OCI-M2 (cell line): ENCODE data around the gene HSPE1.
"Not testable (repeated sequence)": the region's sequence is repeated elsewhere in the genome, so short reads cannot be mapped to it uniquely, and the experiment has no call there.

ENCODE experiments used
- DNase-seq: peaks from one replicate; lab custom pipeline; 2025; ENCODE audit not compliant: unreplicated experiment; lab: John Stamatoyannopoulos, UW

Gene HSPE1

DNA sequence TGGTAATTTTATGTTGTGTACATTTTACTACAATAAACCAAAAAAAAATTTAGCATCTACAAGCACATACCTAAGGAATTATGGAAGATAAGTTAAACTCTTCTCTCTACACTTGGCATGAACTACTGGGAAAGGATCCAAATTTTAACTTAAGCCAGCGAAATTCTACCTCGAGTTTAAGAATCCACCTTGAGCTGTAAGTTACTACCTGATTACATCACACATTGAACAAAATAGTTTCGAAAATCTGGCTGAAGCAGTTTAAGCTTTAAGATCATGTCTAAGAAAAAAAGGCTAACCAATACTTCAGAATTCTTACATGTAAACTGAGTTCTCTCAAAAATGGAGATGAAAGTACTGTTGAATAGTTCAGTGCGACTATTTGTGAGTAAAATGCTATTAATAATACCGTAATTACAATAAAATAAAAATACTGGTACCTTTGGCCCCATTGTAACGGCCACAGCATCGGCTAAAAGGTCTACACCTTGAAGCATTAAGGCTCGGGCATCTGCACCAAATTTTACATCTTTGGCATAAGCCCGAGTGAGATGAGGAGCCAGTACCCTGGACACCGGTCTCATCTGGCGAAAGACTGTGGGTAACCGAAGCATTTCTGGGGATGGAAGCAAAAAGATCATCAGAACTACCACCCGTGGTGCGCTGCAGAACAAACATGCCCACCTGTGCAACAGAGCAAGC, 1.8 kb upstream of the HSPE1 start:
- DNase-seq: no peak

DNA sequence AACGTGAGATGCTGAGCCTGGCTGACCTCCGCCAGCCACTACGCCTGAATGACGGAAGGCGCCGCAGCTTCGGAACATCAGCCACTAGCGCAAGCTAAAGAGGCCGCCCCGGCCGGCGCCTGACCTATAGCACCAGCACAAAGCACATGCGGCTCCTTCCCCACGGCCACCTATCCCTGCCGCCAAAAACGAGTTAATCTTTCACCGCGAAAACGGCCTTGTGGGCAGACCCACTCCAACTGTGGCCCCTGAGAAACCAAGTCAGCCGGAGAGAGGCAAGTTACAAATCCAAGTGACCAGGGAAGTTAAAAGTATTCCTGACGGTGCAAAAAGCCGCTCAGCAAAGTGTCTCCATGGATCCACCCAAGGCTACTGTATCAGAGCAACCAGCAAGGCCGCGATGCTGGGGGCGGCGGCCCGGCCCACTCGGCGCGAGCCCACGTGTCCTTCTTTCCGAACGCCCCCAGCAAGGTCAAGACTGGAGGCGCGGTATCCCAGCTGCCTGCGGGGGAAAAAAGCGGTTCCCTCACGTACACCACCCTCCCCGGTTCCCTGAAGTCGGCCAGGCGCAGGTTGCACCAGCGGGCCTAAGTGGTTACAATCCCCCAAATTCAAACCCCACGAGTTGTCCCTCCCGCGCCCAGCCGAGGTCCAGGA, 1.1 kb upstream of the HSPE1 start:
- DNase-seq: no peak

DNA sequence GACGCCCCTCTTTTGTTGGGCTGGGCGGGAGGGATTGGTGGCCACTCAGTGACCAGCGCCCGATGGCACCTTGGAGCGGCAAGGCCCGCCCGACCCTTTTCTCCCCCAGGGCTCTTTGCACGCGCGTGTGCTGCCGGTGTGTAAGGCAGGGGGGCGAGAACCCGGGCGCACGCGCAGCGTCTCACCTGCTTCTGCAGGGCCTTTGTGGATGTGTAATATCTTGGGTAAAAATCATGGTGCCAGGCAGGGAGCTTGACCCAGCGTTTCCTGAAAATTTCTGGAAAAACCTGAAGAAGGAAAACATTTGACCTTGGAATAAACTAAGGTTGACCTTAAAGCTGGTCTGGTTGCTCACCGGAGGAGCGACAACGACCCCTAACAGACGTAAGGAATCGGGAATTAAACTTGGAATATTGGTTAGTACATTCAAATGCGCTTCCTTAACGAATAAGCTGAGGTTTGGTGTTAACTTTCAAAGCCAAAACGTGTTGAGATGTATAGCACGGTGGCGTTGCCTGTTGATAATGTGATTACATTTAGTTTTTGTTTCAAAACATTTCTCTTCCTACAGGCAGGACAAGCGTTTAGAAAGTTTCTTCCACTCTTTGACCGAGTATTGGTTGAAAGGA, 438 bp downstream of the HSPE1 start:
- no peak for DNase-seq

DNA sequence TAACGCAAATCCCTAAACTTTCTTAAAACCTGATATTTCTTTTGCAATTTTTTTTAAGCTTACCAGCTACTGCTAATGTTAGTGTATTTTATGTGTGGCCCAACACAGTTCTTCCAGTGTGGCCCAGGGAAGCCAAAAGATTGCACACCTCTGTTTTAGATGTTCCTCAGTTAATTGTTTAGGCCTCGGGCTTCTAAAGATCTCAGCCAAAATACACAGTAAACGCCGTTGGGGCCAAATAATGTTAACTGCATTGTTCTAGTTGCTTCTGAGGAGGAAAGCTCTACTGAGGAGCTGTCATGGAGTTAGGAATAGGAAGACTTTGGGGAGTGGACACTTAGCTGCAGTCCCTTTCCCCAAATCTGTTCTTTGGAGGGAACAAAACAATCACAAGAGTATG, 2.0 kb downstream of the HSPE1 start:
- no peak for DNase-seq

DNA sequence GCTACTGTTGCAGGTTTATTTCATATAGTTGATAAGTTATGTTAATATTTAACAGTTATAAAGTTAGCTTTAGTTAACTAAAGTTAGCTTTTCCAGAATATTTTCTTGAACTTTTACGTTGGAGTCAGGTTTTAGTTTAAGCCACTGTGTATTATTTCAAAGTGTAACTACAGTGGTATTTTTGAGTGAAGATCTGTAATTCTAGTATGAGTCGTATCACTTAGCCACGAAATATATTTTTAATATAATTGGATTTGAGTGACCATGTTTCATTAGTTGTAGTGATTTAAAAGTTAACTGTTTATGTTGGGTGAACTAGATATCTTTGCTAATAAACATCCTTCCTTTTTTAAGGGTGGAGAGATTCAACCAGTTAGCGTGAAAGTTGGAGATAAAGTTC, 2.5 kb downstream of the HSPE1 start:
- no peak for DNase-seq

DNA sequence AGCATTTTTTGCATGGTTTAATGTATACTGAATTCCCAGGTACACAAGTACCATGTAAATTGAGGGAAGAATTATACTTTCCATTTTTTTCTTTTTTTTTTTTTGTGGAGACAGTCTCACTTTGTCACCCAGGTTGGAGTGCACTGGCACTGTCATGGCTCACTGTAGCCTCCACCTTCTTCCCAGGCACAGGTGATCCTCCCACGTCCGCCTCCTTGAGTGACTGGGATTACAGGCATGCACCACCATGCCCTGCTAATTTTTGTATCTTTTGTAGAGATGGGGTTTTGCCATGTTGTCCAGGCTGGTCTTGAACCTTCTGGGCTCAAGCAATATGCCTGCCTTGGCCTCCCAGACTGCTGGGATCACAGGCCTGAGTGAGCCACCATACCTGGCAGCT, 3.8 kb downstream of the HSPE1 start:
- DNase-seq: no peak

DNA sequence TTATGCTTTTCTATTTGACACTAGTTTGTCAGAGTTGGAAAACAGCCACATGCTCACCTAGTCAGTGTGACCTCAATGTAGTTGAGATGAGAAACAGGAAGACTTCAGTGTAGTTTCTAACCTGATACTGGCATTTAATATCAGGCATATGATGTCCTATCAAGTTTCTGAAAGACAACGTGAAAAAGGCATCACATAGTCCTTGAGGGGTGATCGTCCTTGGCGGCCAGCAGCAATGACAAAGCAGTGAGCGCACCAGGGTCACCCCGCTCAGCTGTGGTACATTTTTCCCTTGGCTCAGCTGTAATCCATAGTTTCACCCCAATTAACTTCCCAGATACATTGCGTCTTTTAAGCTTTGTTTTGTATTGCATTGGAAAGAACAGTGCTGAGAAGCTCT, 4.3 kb downstream of the HSPE1 start:
- no peak for DNase-seq

DNA sequence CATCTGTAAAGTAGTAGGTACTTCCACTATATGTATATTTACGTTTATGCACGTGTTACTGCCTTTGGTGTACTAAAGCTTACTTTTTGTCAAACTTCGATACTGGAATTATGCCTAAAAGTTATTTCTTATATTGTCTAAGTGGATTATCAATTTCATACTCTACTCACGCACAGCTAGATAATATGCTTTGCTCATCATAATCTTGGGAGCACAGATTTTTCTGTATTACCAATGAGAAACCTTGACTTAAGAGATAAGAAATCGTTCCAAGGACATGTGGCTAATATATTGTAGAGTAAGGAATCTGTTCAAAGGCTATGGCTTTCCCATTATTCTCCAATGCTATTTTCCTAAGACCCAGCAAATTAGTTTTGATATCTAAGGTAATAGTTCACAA, 6.5 kb downstream of the HSPE1 start:
- DNase-seq: no peak

DNA sequence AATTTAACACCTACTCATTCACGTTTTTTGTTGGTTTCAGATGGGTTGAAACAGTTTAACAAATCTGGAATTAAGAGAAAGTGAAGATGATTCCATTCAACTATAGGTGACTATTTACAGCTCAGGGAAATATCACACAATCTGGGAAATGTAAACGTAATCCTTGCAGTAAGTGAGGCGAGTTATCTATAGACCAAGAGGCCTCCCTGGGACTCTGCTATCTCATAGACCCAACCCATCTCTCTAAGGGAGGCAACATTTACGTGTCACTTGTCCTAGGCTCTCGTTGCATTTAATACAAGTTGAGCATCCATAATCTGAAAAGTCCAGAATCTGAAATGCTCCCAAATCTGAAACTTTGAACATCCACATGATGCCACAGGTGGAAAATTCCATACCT, 13.7 kb downstream of the HSPE1 start:
- no peak for DNase-seq

DNA sequence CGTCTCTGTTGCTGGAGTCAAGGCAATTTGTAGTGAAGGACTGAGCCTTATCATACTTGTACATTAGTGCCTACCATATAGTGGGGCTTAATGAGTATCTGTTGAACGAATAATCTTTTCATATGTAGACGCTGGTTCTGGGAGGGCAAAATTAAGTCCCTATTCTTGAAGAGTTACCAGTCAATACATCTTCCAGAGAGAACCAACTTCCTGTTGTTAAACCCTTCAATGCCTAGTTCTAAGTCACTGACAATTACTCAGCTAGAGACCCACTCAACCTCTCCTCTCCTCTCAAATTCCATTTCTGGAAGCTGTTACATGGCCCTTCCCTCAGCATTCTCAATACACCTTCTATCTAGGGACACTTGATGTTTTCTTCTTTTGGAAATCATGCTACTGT, 14.6 kb downstream of the HSPE1 start:
- DNase-seq: no peak

DNA sequence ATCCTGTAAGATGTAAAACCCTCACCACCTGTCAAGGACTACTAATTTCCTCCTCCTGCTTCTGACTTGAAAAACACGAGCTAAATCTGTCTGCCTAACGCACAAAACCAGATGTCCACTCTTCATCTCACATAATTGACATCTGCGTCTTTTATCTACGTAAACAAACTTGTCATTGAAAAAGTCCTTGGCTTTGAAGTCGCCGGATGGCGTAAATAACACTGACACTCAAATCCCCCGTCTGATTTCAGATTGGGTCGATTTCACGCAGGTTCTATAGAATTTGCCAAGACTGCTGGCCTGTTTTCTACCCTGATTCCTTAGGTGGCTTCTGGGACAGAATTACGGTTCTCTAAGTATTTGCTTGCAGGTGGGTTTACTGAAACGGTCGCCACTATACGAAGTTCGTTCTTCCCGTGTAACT, 15.1 kb downstream of the HSPE1 start:
- DNase-seq: no peak

DNA sequence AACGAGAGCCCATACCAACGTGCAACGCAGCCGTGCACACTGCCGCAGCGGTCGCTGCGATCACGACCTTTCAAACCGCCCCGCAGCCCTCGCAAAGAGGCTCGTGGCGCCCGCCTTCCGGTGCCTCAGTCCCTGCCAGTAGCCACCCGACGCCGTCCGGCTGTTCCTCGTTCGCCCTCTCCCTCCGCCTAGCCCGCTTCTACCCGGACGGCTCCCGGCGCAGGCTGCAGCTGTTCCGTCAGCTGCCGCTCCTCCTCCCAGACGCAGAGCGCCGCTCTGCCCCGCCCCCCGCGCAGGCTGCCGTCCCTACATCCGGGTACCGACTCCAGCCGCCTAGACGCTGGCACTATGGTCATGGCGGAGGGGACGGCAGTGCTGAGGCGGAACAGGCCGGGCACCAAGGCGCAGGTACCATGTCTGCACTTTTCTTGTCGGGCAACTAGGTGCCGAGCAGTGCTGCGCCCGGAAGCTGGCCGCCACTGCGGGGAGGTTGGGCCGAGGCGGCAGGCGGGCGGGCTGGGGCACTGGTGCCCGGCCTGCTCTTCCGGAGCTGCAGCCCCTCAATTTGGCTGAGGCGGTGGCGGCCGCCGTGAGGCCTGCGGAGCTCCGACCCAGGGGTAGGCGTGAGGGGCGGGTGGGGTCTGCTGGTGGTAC, 15.7 kb downstream of the HSPE1 start, which contains the start of gene MOB4:
Gene MOB4 (plus strand): TSS at position 328 of the 654 bp plus-strand sequence. CDS start 21 bp downstream, at position 349.
- DNase-seq: peak; percentile 60

DNA sequence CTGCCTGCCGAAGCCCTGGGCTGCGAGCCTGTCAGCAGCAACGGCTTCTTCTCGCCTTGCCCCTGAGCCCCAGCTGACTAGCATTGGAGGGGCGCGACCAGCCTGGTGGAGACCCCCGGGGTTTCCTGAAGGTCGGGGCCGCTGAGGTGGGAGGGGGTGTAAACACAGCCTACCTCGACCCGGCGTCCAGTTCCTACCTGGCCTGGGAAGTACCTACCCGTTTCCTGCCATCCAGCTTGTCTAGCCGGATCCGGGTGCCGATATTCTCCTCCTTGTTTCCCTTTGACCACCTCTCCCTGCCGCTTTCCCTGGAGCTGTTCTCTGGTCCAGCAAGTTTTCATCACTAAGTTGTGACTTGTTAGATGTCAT, 16.2 kb downstream of the HSPE1 start:
- DNase-seq: no peak

DNA sequence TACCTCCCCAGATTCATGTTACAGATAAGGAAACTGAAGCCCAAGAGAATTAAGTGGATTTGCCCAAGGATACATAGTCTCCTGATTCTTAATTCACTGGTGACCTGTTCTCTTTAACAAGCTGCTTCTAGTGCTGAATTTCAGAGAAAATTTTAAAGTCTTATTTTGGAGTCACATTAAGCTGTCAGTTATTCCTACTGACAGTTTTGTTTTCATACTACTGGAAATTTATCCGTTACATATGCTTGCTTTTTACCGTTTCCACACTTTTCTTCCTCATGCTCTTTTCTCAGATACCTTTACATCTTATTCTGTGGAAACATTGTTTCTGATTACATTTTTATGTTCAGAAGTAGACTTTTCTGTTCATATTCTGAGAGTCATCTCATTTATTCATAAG, 17.0 kb downstream of the HSPE1 start:
- no peak for DNase-seq

DNA sequence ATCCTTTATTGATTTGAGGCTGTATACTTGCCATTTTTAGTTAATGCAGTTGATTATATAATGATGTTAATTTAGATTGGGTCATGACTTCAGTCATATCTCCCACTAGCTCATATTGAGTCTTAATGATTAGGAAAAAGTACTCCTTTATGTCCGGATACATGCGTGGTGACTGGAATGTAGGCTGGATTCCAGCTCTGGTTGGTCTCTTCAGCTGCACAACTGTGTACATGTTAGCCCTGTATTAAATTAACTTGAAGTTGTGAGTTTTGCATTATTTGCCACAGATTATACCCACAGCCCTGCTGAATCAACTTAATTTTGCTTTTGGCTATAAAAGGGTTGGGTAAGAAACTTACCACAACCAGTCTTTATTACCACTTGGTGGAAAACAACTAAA, 38.2 kb downstream of the HSPE1 start:
- no peak for DNase-seq

DNA sequence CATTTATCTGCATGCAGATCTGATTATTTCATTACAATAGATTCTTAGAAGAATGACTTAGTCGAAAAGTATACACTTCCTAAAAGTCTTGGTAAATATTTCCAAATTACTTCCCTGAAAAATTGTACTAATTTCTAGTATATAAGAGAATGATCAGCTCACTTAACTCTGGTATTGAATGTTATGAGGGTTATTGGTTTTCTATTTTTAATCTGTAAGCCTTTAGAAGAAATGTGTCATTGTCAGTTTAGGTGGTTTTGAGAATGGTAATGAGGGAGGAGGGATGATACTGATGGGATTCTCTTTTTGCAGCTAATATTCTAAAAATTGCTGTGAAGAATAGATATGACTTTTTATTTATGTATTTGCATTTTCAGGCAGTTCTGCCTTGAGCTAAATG, 39.6 kb downstream of the HSPE1 start:
- DNase-seq: no peak

DNA sequence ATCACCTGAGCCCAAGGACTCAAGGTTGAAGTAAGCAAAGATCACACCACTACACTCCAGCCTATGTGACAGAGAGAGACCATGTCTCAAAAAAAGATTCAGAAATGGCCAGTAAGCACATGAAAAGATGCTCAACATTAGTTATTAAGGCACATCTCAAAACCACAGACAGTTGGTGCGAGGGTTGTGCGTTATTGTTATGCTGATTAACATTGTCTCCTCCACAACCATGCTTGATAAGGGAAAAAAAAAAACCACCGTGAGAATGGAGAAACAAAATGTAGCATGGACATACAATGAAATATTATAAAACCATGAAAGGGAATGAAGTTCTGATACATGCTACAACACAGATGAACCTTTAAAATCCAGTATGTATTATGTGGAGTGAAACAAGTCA, 43.0 kb downstream of the HSPE1 start:
- DNase-seq: no peak

DNA sequence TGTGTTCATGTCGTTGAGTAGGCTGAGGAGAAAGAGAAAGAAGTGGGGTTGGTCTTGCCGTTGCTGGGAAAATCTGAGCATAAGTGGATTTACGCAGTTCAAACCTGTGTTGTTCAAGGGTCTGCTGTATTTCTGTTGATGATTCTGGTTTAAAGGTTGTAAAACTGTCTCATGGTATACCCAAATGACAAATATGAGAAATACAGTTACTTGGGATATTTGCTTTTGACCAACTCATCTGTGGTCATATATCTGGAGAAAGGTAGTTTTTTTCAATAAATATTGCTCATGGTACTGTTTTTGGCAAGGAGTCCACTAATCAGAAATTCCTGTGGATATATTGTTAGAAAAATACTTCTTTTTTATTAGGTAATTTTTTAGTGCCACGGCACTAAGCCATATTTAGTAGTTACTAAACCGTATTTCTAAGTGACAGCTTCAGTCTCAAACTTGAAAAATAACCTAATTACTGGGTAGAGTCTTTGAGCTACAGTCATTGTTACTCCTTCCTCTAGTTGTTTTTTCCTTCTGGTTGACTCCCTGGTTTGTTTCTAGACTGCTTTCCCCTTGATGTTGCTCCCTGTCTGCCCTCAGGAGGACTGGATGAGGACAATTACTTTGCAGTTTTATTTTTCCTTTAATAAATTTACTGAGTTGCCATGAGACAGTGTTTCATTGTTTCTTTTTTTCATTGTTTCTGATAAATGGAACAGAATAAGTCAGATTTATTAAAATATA, 47.2 kb downstream of the HSPE1 start:
- no peak for DNase-seq

DNA sequence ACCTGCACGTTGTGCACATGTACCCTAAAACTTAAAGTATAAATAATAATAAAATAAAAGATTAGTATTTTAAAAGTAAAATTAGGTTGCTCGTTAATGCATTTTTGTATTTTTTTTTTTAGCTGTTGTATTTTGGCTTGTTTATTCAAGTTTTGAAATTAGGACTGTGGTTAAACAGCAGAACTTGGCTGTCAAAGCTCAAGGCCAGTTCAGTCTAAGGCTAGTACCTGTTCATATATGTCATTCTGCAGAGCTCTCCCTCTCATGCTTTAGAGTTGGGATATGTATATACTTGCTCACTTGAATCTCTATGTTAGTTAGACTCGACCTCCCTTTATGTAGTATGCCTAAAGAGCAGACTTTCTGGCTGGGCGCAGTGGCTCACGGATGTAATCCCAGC, 48.4 kb downstream of the HSPE1 start:
- no peak for DNase-seq

DNA sequence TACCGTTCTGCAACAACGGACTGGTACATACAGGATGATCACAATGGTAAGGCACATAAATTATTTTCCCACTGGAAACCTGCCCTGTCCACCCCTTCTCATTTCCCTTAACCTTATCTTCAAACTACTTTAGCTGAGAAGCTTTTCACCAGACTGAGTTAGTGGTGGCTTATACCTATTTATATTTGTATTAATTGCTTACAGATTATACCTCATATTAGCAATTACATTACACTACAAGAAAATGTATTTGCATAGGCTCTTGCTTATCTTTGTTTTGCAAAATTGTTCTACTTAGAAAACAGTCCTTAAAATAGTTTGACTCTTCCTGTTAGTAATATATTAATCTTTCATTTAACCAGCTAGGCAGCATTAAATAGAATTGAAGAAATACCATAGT, 51.1 kb downstream of the HSPE1 start:
- DNase-seq: not testable (repeated sequence)
